IMR-90 (cell line): ENCODE results near the gene IER5L. TPM values are rescaled to one million over a fixed set of nuclear protein-coding genes. Genes with fewer than 3 reads are reported as not detected.
A peak's percentile ranks its signal among the peaks of the same experiment; 100 is the strongest.

ENCODE experiments used
- ATAC-seq: fragments of 200-7000 bp; cut with Tn5 transposase; 2 replicates; pipeline ENCODE4 v1.9.1; 2020; ENCODE audit warnings: low read depth, mild to moderate bottlenecking, moderate library complexity
- BruUV-seq: library from RNA; stranded (reverse); fragments of 400-500 nt; replicated peaks from 2 replicates; lab custom pipeline; 2021; lab: Mats Ljungman, UMichigan
- CTCF ChIA-PET: fragments of 300-600 bp; formaldehyde crosslinking; extraction: SDS; loops from one replicate; lab custom pipeline; 2021; ENCODE audit warnings: antibody characterized with exemption; lab: Yijun Ruan, JAX
- POLR2A ChIA-PET: fragments of 300-600 bp; sonication (Branson Sonifier 250); formaldehyde crosslinking; loops from one replicate; lab custom pipeline; 2022; ENCODE audit warnings: antibody characterized with exemption; ENCODE audit not compliant: unreplicated experiment; lab: Charles Lee
- DNase-seq: peaks from one replicate; pipeline ENCODE4 v3.0.0; 2013
- H2AFZ ChIP-seq: replicated peaks from 2 replicates; pipeline ENCODE3; 2013; ENCODE audit warnings: low read length, mild to moderate bottlenecking; ENCODE audit not compliant: poor library complexity
- H2AK5ac ChIP-seq: 2 replicates; pipeline ENCODE4 v1.6.1; 2013; ENCODE audit warnings: low read depth, low read length, inconsistent platforms
- H2AK9ac ChIP-seq: replicated peaks from 2 replicates; pipeline ENCODE3; 2013; ENCODE audit warnings: mild to moderate bottlenecking, low read depth, low read length, moderate library complexity; ENCODE audit not compliant: poor library complexity
- H2BK120ac ChIP-seq: 2 replicates; pipeline ENCODE4 v1.6.1; 2013; ENCODE audit warnings: low read depth, low read length, inconsistent platforms
- H2BK15ac ChIP-seq: 3 replicates; pipeline ENCODE4 v1.6.1; 2013; ENCODE audit warnings: low read depth, low read length, inconsistent platforms
- H2BK20ac ChIP-seq: 2 replicates; pipeline ENCODE4 v1.6.1; 2013; ENCODE audit warnings: low read depth, mild to moderate bottlenecking, inconsistent platforms, low read length, moderate library complexity
- H2BK5ac ChIP-seq: 2 replicates; pipeline ENCODE4 v1.6.1; 2013; ENCODE audit warnings: mild to moderate bottlenecking, low read depth, low read length, inconsistent platforms; ENCODE audit not compliant: poor library complexity, severe bottlenecking
- H3K14ac ChIP-seq: replicated peaks from 2 replicates; pipeline ENCODE4 v1.6.1; 2013; ENCODE audit warnings: low read depth, low read length, inconsistent platforms
- H3K18ac ChIP-seq: 2 replicates; pipeline ENCODE4 v1.6.1; 2013; ENCODE audit warnings: low read depth, low read length, control low read depth
- H3K23ac ChIP-seq: 2 replicates; pipeline ENCODE4 v1.6.1; 2013; ENCODE audit warnings: low read depth, low read length, inconsistent platforms
- H3K27ac ChIP-seq: 2 replicates; pipeline ENCODE4 v1.5.1; 2013; ENCODE audit warnings: mild to moderate bottlenecking, control low read depth, low read length; ENCODE audit not compliant: insufficient read depth
- H3K27me3 ChIP-seq: 2 replicates; pipeline ENCODE4 v1.6.1; 2013; ENCODE audit warnings: low read length; ENCODE audit not compliant: control insufficient read depth, insufficient read depth
- H3K36me3 ChIP-seq: 2 replicates; pipeline ENCODE4 v1.6.1; 2013; ENCODE audit warnings: low read length, mixed read lengths; ENCODE audit not compliant: control insufficient read depth, insufficient read depth
- H3K4ac ChIP-seq: 2 replicates; pipeline ENCODE4 v1.6.1; 2013; ENCODE audit warnings: low read depth, low read length, inconsistent platforms
- H3K4me1 ChIP-seq: 2 replicates; pipeline ENCODE4 v1.6.1; 2013; ENCODE audit warnings: low read length, mixed read lengths; ENCODE audit not compliant: control insufficient read depth, insufficient read depth
- H3K4me2 ChIP-seq: 2 replicates; pipeline ENCODE4 v1.6.1; 2013; ENCODE audit warnings: low read depth, mild to moderate bottlenecking, control low read depth, low read length, moderate library complexity
- H3K4me3 ChIP-seq: 2 replicates; pipeline ENCODE4 v1.5.1; 2013; ENCODE audit warnings: low read depth, mild to moderate bottlenecking, control low read depth, low read length, moderate library complexity; ENCODE audit not compliant: insufficient read depth
- H3K56ac ChIP-seq: 2 replicates; pipeline ENCODE4 v1.6.1; 2013; ENCODE audit warnings: low read length, inconsistent platforms; ENCODE audit not compliant: insufficient read depth; ENCODE audit errors: extremely low read depth
- H3K79me1 ChIP-seq, 2 experiments: 2 replicates each; pipeline ENCODE4 v1.6.1; 2013; ENCODE audit warnings: low read length in 2 of 2, inconsistent platforms in 1 of 2, low read depth in 1 of 2
- H3K9ac ChIP-seq: 2 replicates; pipeline ENCODE4 v1.6.1; 2013; ENCODE audit warnings: low read depth, low read length, control low read depth
- H3K9me1 ChIP-seq: 2 replicates; pipeline ENCODE4 v1.6.1; 2013; ENCODE audit warnings: low read length, inconsistent platforms; ENCODE audit not compliant: insufficient read depth
- H3K9me3 ChIP-seq: 2 replicates; pipeline ENCODE4 v1.6.1; 2013; ENCODE audit warnings: low read length; ENCODE audit not compliant: control insufficient read depth, insufficient read depth
- H4K20me1 ChIP-seq: 2 replicates; pipeline ENCODE4 v1.6.1; 2013; ENCODE audit warnings: low read length, inconsistent platforms; ENCODE audit not compliant: insufficient read depth
- H4K5ac ChIP-seq: 2 replicates; pipeline ENCODE4 v1.6.1; 2013; ENCODE audit warnings: mild to moderate bottlenecking, low read depth, low read length, control low read depth
- H4K8ac ChIP-seq, 2 experiments: 2 replicates each; pipeline ENCODE4 v1.6.1; 2013; ENCODE audit warnings: low read depth in 2 of 2, low read length in 2 of 2, control low read depth in 1 of 2, inconsistent platforms in 1 of 2
- H4K91ac ChIP-seq: 2 replicates; pipeline ENCODE4 v1.6.1; 2013; ENCODE audit warnings: low read depth, low read length, inconsistent platforms; ENCODE audit not compliant: insufficient read depth
- CHD1 ChIP-seq: IDR thresholded peaks from 2 replicates; pipeline ENCODE4 v1.6.1; 2012; ENCODE audit warnings: low read depth, low read length, improper control_type of control experiment
- ELK1 ChIP-seq: fragments of 150-350 bp; IDR thresholded peaks from 2 replicates; pipeline ENCODE4 v1.6.1; 2016; ENCODE audit warnings: low read depth, mild to moderate bottlenecking, low read length, moderate library complexity, borderline replicate concordance
- FOS ChIP-seq: fragments of 150-350 bp; IDR thresholded peaks from 2 replicates; pipeline ENCODE4 v1.6.1; 2016; ENCODE audit warnings: low read depth, low read length
- MAFK ChIP-seq: IDR thresholded peaks from 2 replicates; pipeline ENCODE4 v1.6.1; 2012; ENCODE audit warnings: low read depth, low read length, improper control_type of control experiment
- MAZ ChIP-seq: IDR thresholded peaks from 2 replicates; pipeline ENCODE4 v1.6.1; 2012; ENCODE audit warnings: low read depth, mild to moderate bottlenecking, low read length, improper control_type of control experiment, moderate library complexity, borderline replicate concordance
- MXI1 ChIP-seq: IDR thresholded peaks from 2 replicates; pipeline ENCODE4 v1.6.1; 2012; ENCODE audit warnings: low read depth, mild to moderate bottlenecking, low read length, moderate library complexity, borderline replicate concordance
- POLR2A ChIP-seq: IDR thresholded peaks from 2 replicates; pipeline ENCODE4 v1.6.1; 2012; ENCODE audit warnings: mild to moderate bottlenecking, low read depth, low read length
- RAD21 ChIP-seq: IDR thresholded peaks from 2 replicates; pipeline ENCODE4 v1.6.1; 2012; ENCODE audit warnings: low read length, improper control_type of control experiment
- RCOR1 ChIP-seq: IDR thresholded peaks from 2 replicates; pipeline ENCODE4 v1.6.1; 2012; ENCODE audit warnings: mild to moderate bottlenecking, low read length, improper control_type of control experiment; ENCODE audit not compliant: insufficient replicate concordance
- RFX5 ChIP-seq: IDR thresholded peaks from 2 replicates; pipeline ENCODE4 v1.8.0; 2012; ENCODE audit warnings: low read depth, mild to moderate bottlenecking, low read length, moderate library complexity
- SMC3 ChIP-seq: fragments of 150-350 bp; IDR thresholded peaks from 2 replicates; pipeline ENCODE4 v1.6.1; 2016; ENCODE audit warnings: low read depth, mild to moderate bottlenecking, antibody characterized with exemption, low read length, moderate library complexity
- USF2 ChIP-seq: fragments of 150-350 bp; IDR thresholded peaks from 2 replicates; pipeline ENCODE4 v1.6.1; 2017; ENCODE audit warnings: mild to moderate bottlenecking, antibody characterized with exemption, low read length, low read depth
- WGBS, 2 experiments: methylation state at CpG; one replicate each; pipeline versions ENCODE4 v1.1.5 to v1.1.7; 2013; ENCODE audit warnings: missing lambda C conversion rate in 2 of 2; ENCODE audit not compliant: insufficient read length in 1 of 2; ENCODE audit errors: extremely low coverage in 2 of 2; 5-methylcytosine and 5-hydroxymethylcytosine counted together
- dilution Hi-C: fragments of 300-500 bp; cut with HindIII; formaldehyde crosslinking; loops from one replicate; pipeline ENCODE4 v1.14.3; 2018; ENCODE audit warnings: low sequenced_read_pairs; ENCODE audit not compliant: unreplicated experiment
- in situ Hi-C: fragments of 300-500 bp; cut with MboI; formaldehyde crosslinking; loops from 3 replicates; pipeline ENCODE4 v1.14.3; 2019; ENCODE audit warnings: low sequenced_read_pairs, inconsistent platforms, mixed read lengths
- intact Hi-C: fragments of 100-400 bp; cut with micrococcal nuclease; formaldehyde crosslinking; loops from 2 replicates; pipeline ENCODE4 v1.10.0; 2022
- polyA plus RNA-seq, 3 experiments: library from polyadenylated mRNA; depleted of rRNA; stranded (reverse); fragments of >200 nt; gene quantifications; 2 replicates each; pipeline ENCODE4 v1.2.3, GENCODE V29; 2012; ENCODE audit warnings: low replicate concordance in 1 of 3
- total RNA-seq: library from RNA; depleted of rRNA; stranded (reverse); fragments of >200 nt; gene quantifications from 2 replicates; pipeline ENCODE4 v1.2.3, GENCODE V29; 2012

Gene IER5L
- total and polyA plus RNA-seq, 2 of the 4 experiments (the other 2 are of a cell fraction): 12.5 to 13.4 TPM

- H4K5ac ChIP-seq: peak overlapping the region; percentile 92
- peak overlapping the region; percentile 85 for H3K14ac ChIP-seq
- H4K91ac ChIP-seq: peak overlapping the region; percentile 69
- H4K8ac ChIP-seq: peak overlapping the region; percentile 87 to 95
- H3K27me3 ChIP-seq: no peaks in the 10 kb centered on the region
- H3K9me3 ChIP-seq: no peaks in the 10 kb centered on the region
- peak overlapping the region; percentile 92 for H3K4ac ChIP-seq
- H2BK5ac ChIP-seq: peak overlapping the region; percentile 77
- peak overlapping the region; percentile 93 for H2AK9ac ChIP-seq
- in situ Hi-C loops (no loop called here), dilution Hi-C loops (no loop called here), intact Hi-C loops (no loop called here)
- BruUV-seq: no TSS peak
- peak overlapping the region; percentile 56; the same call in 1 of the 2 replicates for H2BK20ac ChIP-seq
- H3K79me1 ChIP-seq: peaks cover 0 to 3% of the 10 kb centered on the region in 2 experiments; a peak in 1 of 4 replicates
- H4K20me1 ChIP-seq: no peaks in the 10 kb centered on the region
- peak; percentile 99 for ATAC-seq
- POLR2A ChIA-PET: no interaction called here
- H3K4me2 ChIP-seq: peak overlapping the region; percentile 69
- peak overlapping the region; percentile 77 for H3K9ac ChIP-seq
- CTCF ChIA-PET: no interaction called here
- H2BK15ac ChIP-seq: peak overlapping the region; percentile 55; the same call in 1 of the 3 replicates
- H2BK120ac ChIP-seq: peak overlapping the region; percentile 86
- H2AK5ac ChIP-seq: peak overlapping the region; percentile 94
- WGBS, 2 experiments: 4% methylated on average over 30 of the region's 57 CpGs; no CpG with 5 or more reads in 1 of the 2 experiments
- TF ChIP-seq MXI1 (no peak), SMC3 (peak; percentile 6; the same call in 1 of the 2 replicates), CHD1 (no peak), FOS (no peak), RFX5 (no peak), MAZ (peak; percentile 76; the same call in 1 of the 2 replicates), RAD21 (no peak), MAFK (no peak), USF2 (no peak), POLR2A (peak; percentile 29; the same call in 1 of the 2 replicates), ELK1 (no peak), RCOR1 (no peak)
- peaks cover 4% of the 10 kb centered on the region; the same call in 1 of the 2 replicates for H3K4me1 ChIP-seq
- no peaks in the 10 kb centered on the region for H3K9me1 ChIP-seq
- 0 out of 2 replicates have a peak overlapping the region, but pooled peaks have one; percentile 32 for H3K23ac ChIP-seq
- H3K18ac ChIP-seq: peak overlapping the region; percentile 52; the same call in 1 of the 2 replicates
- H3K4me3 ChIP-seq: peak overlapping the region; percentile 69
- no peaks in the 10 kb centered on the region for H3K36me3 ChIP-seq
- H2AFZ ChIP-seq: peak overlapping the region; percentile 97
- peak; percentile 63 for DNase-seq
- peak overlapping the region; percentile 91 for H3K27ac ChIP-seq
- peak overlapping the region; percentile 51; the same call in 1 of the 2 replicates for H3K56ac ChIP-seq
These were observed 24.8 kb upstream of the IER5L start for GRCh38 chr9:129202613-129203555.
